GM19193 (cell line): ENCODE data around the gene HEPACAM.

Experiments
- POLR2A ChIP-seq: IDR thresholded peaks from 4 replicates; pipeline ENCODE4 v1.6.1; 2011; ENCODE audit not compliant: insufficient read depth, insufficient read length; ENCODE audit errors: extremely low read depth

Gene HEPACAM

DNA sequence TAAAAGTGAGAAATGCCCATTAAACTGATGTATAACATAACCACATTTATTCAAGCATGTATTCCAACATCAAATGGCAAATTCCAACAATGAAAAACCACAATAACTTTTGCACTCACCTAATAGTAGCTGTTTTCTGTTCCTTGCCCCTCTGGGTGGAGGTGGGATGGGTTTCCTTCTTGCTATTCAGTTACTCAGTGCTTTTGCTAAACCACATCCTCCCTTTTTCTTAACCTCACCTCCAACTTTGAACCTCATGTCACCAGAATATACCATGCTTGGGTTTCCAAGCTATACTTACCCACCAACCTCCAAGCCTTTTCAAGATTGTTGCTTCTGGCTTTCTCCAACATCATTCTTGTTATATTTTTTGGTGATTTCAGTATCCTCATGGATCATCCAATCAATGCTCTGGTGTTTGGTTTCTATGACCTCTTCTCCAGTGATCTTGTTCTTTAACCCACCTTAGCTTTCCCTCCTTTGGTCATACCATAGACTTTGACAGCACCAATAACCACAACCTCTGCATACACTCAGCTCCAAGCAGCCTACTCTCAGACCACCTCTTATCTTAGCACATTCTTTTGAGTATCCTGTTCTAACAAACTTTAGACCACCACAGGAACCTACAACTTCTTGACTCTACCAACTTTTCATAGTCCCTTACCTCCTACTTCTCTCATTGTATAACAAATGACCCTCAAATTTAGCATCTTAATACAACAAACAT lies 14.9 kb upstream of the HEPACAM start:
- TF ChIP-seq POLR2A, result no peak

GRCh38 chr11:124946735-124947141 lies 10.9 kb upstream of the HEPACAM start:
- no peak for TF ChIP-seq POLR2A

DNA sequence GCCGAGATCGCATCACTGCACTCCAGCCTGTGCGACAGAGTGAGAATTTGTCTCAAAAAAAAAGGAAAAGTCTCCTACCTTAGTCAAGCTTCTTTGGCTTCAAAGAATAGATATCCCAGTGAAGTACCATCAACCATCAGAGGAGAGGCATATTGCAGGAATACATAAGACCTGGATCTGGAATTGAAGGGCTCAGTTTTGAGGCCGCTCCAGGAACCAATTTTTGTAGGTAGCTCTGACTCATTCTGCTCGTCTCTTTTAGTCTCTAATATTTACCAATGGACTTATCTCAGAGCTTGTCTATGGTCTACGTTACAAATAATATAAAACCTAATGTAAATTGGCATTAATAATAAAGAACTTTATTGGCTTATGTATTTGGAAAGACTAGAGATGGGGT lies 10.0 kb upstream of the HEPACAM start:
- no peak for TF ChIP-seq POLR2A

DNA sequence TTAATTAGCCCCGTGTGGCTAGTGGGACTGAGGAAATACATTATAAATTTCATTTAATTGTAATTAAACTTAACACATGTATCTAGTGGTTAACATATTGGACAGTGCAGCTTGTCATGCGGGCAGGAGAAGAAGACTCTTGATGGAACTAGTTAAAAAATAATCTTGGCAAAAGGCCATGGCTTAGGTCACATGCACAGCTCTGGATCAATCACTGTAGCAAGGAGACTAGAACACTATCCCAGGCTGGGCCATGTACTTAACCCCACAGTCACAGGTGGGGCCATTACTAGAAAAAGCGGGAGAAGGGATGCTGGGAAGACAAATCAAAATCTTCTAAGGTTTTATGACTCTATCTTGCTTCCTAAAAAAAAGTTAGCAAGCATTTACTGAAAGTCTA lies 8.7 kb upstream of the HEPACAM start:
- TF ChIP-seq POLR2A, result no peak

- TF ChIP-seq POLR2A, result no peak
These were observed 7.9 kb upstream of the HEPACAM start for GRCh38 chr11:124943741-124944140.

GRCh38 chr11:124943254-124943616 lies 7.4 kb upstream of the HEPACAM start:
- TF ChIP-seq POLR2A, result no peak

DNA sequence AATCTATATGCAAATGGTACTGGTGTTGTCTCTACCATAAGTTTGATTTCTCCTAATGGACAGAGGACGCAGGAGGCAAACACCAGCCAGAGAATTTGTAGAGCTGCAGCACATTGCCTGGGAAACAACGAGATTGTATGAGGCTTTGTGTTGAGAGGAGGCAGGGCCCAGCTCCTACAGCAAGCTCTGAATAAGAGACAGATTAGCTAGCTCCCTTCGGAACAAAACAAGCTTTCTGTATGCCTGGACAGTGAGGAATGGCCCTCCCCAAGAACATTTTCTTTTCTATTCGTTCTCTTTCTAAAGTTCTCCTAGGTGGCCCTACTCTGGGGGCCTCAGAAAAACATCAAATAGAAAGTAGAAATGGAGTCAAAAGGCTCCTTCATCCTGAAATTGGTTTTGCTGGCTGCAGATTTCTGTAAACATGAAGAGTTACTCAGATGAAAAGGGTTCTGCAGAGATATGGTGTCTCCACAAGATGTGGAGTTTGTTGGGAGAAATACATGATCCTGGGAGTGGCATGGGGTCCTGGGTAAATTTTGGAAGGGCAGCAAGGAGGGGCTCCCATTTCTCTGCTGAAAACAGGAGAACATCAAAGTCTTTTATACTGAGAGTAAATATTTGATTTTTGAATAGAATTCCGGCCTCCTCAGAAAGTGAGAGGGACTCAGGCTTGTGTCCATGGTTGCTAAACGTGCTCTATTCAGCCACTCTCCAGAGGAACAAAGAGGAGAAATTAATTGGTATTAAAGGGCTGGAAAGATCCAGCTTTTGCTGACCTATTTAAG lies 6.8 kb upstream of the HEPACAM start:
- TF ChIP-seq POLR2A, result no peak

DNA sequence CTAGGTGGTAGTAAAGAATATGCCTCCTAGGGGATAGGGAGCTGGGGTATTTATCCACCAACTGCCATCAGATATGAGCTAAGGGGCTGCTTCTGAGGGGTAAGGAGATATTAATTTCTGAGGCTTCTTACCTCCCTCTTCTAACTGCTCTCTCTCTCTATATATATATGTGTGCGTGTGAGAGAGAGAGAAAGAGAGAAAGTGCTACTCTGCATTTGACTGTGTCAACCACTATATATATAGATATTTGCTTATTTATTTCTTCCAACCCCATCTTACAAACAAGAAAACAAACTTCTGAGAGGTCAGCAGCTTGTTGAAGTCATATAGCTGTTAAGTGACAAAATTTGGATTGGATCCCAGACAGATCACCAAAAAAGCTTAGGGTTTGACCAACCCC lies 5.9 kb upstream of the HEPACAM start:
- TF ChIP-seq POLR2A, result no peak

GRCh38 chr11:124938970-124939369 lies 3.1 kb upstream of the HEPACAM start:
- no peak for TF ChIP-seq POLR2A

DNA sequence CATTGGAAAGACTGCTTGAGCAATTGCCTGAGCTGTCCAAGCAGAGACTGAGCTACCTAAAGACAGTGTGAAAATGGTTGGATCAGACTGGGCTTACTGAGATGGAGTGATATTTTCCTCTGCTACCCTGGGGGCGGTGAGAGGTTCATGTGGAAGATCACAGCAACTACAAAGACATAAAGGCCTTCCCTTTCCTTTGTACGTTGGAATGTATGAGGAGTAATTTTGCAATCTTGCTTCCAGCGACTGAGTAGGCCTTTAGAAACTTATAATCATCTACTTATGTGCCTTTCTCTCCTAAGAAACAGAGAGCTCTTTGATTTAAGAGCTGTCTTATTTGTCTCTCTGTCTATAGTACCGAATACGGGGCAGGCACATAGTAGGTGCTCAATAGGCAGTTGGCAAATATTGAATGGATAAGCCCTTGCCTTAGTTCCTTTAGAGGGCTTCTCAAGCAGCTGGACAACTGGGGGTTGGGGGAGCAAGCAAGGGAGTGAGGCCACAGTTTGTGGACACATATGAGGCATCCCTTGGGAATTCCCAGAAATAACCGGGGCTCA lies 2.4 kb upstream of the HEPACAM start:
- TF ChIP-seq POLR2A, result no peak

GRCh38 chr11:124937336-124937935 lies 1.6 kb upstream of the HEPACAM start:
- no peak for TF ChIP-seq POLR2A

- TF ChIP-seq POLR2A, result no peak
These were observed 842 bp downstream of the HEPACAM start for GRCh38 chr11:124934862-124935547.

- no peak for TF ChIP-seq POLR2A
These were observed 5.0 kb downstream of the HEPACAM start for GRCh38 chr11:124930799-124931198.

DNA sequence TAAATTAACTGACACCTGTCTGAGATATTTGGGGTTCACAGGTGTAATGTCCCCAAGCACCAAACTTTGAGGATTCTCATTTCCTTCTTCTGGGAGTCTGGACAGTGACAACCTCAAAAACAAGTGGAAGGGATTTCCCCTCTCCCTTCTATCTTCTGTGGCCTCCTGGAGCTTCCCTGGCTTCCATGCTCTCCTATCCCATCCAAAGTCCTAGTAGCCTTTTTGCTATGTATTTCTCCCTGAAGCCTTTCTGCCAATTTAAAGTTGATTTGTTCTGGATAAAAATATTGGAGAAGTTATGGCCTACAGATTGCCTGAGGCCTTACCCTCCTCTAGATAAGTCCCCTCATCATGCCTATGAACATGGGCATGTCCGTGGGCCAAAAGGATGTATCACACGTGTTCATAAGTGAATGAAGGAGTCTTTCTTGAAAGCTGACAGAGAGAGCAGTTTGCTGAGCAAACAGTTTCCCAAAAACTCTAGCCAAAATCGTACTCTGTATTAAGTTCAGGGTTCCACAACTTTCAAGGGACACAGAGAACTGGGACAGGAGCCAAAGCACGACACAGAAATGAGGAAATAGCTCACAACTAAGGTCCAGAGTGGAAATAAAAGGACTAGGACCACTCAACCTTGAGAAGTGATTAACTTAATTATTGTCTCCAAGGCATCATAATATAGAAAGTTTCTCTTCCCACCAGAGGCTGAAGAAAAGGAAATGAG lies 6.7 kb downstream of the HEPACAM start:
- no peak for TF ChIP-seq POLR2A

DNA sequence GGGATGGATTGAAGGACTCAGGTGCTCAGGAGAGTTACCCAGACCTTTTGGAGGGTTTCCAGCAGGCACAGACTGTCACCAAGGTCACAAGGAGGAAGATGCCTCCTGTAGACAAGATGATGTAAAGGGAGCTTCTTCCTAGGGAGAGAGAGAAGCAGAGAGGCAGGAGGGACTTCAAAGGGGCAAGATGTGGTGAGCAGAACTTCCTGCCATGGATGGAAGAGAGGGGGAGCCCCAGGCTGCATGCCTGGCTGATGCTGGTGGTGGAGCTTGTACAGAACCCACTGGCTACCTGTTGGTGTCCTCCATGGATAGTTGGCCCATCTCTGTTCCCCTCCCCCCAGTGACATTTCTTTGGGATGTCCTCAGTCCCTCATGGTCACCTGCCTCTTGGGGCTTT lies 12.6 kb downstream of the HEPACAM start:
- no peak for TF ChIP-seq POLR2A

GRCh38 chr11:124922831-124923230 lies 13.0 kb downstream of the HEPACAM start:
- no peak for TF ChIP-seq POLR2A
